GM13976 (cell line): ENCODE measurements around the gene RBM34.
"Not testable (repeated sequence)": the region's sequence is repeated elsewhere in the genome, so short reads cannot be mapped to it uniquely, and the experiment has no call there.

Experiments
- DNase-seq: peaks from one replicate; pipeline ENCODE4 v3.0.0; 2012; ENCODE audit warnings: low spot score
- in situ Hi-C: fragments of 300-500 bp; cut with MboI; formaldehyde crosslinking; loops from one replicate; pipeline ENCODE4 v1.12.0; 2022; ENCODE audit warnings: low sequenced_read_pairs, mixed read lengths, inconsistent platforms; ENCODE audit not compliant: unreplicated experiment
- TF ChIP-seq, protein P1 (sequence below): IDR thresholded peaks from 2 replicates; pipeline ENCODE4 v1.5.1; 2012; ENCODE audit warnings: borderline replicate concordance, mild to moderate bottlenecking; ENCODE audit not compliant: insufficient read depth; ENCODE audit errors: extremely low read depth, missing control alignments, control extremely low read depth

The RBM34 gene

DNA sequence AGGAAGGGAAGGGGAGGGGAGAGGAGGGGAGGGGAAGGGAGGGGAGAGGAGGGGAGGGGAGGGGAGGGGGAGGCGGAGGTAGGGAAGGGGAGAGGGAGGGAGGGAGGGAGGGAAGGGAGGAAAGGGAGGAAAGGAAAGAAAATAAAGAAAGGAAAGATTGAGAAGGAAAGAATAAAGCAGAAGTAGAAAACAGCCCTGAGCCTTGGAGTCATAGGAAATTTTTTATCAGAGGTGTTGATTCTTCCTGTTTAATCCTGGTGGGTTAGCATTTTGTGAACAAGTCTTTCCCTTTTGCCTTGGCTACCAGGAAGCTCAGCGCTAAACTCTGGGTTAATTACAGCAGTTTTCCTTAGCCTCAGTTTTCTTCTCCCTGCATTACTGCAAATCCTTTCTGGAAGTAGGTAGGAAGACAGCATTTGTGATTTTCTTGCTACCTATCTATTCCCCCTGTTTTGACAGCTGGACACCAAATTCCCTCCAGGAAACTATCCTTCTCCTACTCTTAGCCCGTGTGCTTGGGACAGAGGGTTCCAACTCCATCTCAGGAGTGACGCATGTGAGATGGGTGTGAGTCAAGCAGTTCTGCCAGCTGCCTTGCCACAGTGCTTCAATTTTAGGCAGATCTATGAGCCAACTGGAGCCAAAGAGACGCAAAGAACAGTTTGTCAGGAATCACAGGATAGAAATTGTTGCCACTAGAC is 59.3 kb downstream of the RBM34 start:
- no peak for DNase-seq
- TF ChIP-seq, protein P1, sequence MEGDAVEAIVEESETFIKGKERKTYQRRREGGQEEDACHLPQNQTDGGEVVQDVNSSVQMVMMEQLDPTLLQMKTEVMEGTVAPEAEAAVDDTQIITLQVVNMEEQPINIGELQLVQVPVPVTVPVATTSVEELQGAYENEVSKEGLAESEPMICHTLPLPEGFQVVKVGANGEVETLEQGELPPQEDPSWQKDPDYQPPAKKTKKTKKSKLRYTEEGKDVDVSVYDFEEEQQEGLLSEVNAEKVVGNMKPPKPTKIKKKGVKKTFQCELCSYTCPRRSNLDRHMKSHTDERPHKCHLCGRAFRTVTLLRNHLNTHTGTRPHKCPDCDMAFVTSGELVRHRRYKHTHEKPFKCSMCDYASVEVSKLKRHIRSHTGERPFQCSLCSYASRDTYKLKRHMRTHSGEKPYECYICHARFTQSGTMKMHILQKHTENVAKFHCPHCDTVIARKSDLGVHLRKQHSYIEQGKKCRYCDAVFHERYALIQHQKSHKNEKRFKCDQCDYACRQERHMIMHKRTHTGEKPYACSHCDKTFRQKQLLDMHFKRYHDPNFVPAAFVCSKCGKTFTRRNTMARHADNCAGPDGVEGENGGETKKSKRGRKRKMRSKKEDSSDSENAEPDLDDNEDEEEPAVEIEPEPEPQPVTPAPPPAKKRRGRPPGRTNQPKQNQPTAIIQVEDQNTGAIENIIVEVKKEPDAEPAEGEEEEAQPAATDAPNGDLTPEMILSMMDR = no peak
- in situ Hi-C loops = loop anchor here (25.0 kb wide), 1 partner anchor 686 kb away; no protein-coding TSS in a partner anchor

DNA sequence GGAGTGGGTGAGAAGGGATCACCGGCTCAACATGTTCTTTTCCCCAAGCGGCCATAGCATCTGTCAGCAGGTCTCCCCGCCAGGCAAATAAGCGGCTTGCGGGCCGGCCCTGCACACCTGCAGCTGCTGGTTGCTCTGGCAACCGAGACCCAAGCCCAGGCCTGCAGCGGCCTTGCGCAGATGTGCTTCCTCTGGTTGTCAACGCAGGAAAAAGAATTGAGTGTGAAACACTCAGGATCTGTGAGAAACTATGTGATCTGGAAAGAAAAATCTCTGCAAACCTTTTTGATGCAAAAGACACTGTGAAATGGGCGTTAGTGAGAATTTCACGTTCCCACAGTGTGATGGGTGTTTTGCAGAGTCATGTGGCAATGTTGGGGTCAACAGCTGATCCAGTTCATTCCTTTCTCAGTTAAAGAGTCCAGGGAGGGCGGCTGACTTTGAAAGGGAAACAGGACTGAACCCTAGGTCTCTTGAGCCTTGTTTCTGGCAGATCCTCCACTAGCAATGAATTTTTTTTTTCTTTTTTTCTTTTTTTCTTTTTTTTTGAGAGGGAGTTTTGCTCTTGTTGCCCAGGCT is 60.8 kb downstream of the RBM34 start:
- DNase-seq = no peak
- TF ChIP-seq, protein P1 = no peak
- in situ Hi-C loops = loop anchor here (25.0 kb wide), 1 partner anchor 687 kb away; no protein-coding TSS in a partner anchor

DNA sequence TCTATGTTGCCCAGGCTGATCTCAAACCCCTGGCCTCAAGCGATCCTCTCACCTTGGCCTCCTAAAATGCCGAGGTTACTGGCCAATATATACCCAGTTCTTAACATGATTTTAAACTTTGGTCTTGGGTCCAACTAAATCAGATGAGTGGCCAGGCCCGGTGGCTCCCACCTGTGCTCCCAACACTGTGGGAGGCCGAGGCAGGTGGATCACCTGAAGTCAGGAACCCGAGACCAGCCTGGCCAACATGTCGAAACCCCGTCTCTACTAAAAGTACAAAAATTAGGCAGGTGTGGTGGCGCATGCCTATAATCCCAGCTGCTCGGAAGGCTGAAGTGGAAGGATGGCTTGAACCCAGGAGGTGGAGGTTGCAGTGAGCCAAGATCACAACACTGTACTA is 62.1 kb downstream of the RBM34 start:
- no peak for DNase-seq
- in situ Hi-C loops = loop anchor here (10.0 to 25.0 kb wide), 3 partner anchors 316 to 962 kb away; no protein-coding TSS in a partner anchor

GRCh38 chr1:235098547-235098946 is 62.5 kb downstream of the RBM34 start:
- TF ChIP-seq, protein P1 = no peak
- in situ Hi-C loops = loop anchor here (10.0 to 25.0 kb wide), 3 partner anchors 316 to 961 kb away; no protein-coding TSS in a partner anchor
- DNase-seq = no peak

More for the DNA sequence above, 62.1 kb downstream of the RBM34 start:
- TF ChIP-seq, protein P1 = no peak

- in situ Hi-C loops = loop anchor here (10.0 to 25.0 kb wide), 3 partner anchors 317 to 960 kb away; no protein-coding TSS in a partner anchor
- not testable (repeated sequence) for DNase-seq
These were observed 63.5 kb downstream of the RBM34 start for GRCh38 chr1:235097501-235097900.

- in situ Hi-C loops = loop anchor here (10.0 to 25.0 kb wide), 3 partner anchors 319 to 959 kb away; no protein-coding TSS in a partner anchor
- TF ChIP-seq, protein P1 = no peak
- DNase-seq = no peak
These were observed 65.0 kb downstream of the RBM34 start for GRCh38 chr1:235095938-235096562.
